Right atrium auricular region (tissue), 2 donors: ENCODE data around the gene PBRM1. TPM values are rescaled to one million over a fixed set of nuclear protein-coding genes. Genes with fewer than 3 reads are reported as not detected.

Source experiments
- DNase-seq: peaks from one replicate; pipeline ENCODE4 v3.0.0-alpha.2; 2019; ENCODE audit warnings: low spot score
- H3K27ac ChIP-seq, 2 donors: fragments of 200-600 bp; sonication (generic); 1 replicate in 1 of 2; 2 replicates in 1 of 2; pipeline ENCODE4 v1.5.1; 2016 to 2019
- H3K27me3 ChIP-seq, 2 donors: fragments of 200-600 bp; sonication (generic); one replicate each; pipeline versions ENCODE4 v1.5.1 to v1.6.0; 2017 to 2019
- H3K36me3 ChIP-seq: fragments of 200-600 bp; sonication (generic); one replicate; pipeline ENCODE4 v1.5.1; 2016
- H3K4me1 ChIP-seq, 2 donors: fragments of 200-600 bp; sonication (generic); one replicate each; pipeline versions ENCODE4 v1.5.1 to v1.6.0; 2017 to 2019
- H3K4me3 ChIP-seq, 2 donors: fragments of 200-600 bp; sonication (generic); 1 replicate in 1 of 2; 2 replicates in 1 of 2; pipeline ENCODE4 v1.5.1; 2017 to 2019; ENCODE audit warnings: mild to moderate bottlenecking in 1 of 2, moderate library complexity in 1 of 2
- H3K9me3 ChIP-seq, 2 donors: fragments of 200-600 bp; sonication (generic); one replicate each; pipeline ENCODE4 v1.5.1; 2019
- CTCF ChIP-seq, 2 donors: fragments of 200-600 bp; sonication (generic); IDR thresholded peaks; one replicate each; pipeline ENCODE4 v1.5.1; 2019; ENCODE audit warnings: antibody characterized with exemption in 2 of 2
- total RNA-seq, 2 donors: library from RNA; depleted of rRNA; stranded (reverse); fragments of >200 nt; gene quantifications; one replicate each; pipeline ENCODE4 v1.1.0, GENCODE V29; 2016

Gene PBRM1
- total RNA-seq, 2 donors from 2014 or later, result 39.8 to 40.6 TPM

GRCh38 chr3:52714335-52715302 lies 28.9 kb upstream of the PBRM1 start:
- TF ChIP-seq CTCF (IDR thresholded peaks at IDR 0.05), result no peak
- Histone ChIP-seq H3K4me1 (peaks cover 0 to 10% of the 10 kb centered on the region in 2 donors), H3K9me3 (no peaks in the 10 kb centered on the region), H3K36me3 (peaks cover 7% of the 10 kb centered on the region), H3K27me3 (no peaks in the 10 kb centered on the region), H3K4me3 (peak overlapping the region in 1 of 2 donors; percentile 6), H3K27ac (no peak overlapping the region)
- no peak for DNase-seq

GRCh38 chr3:52712291-52713212 lies 26.8 kb upstream of the PBRM1 start:
- H3K36me3 ChIP-seq, result peaks cover 21% of the 10 kb centered on the region
- peaks cover 0 to 18% of the 10 kb centered on the region in 2 donors for H3K4me1 ChIP-seq
- no peak for TF ChIP-seq CTCF (IDR thresholded peaks at IDR 0.05)
- no peak overlapping the region for H3K4me3 ChIP-seq
- no peaks in the 10 kb centered on the region for H3K27me3 ChIP-seq
- no peaks in the 10 kb centered on the region for H3K9me3 ChIP-seq
- no peak overlapping the region for H3K27ac ChIP-seq
- no peak for DNase-seq

- no peak for DNase-seq
- Histone ChIP-seq H3K9me3 (no peaks in the 10 kb centered on the region), H3K4me1 (peaks cover 0 to 30% of the 10 kb centered on the region in 2 donors), H3K36me3 (peaks cover 21% of the 10 kb centered on the region), H3K27me3 (no peaks in the 10 kb centered on the region), H3K27ac (no peak overlapping the region), H3K4me3 (no peak overlapping the region)
- no peak for TF ChIP-seq CTCF (IDR thresholded peaks at IDR 0.05)
Measured at GRCh38 chr3:52710512-52710911, 24.8 kb upstream of the PBRM1 start.

GRCh38 chr3:52707585-52707984 lies 21.9 kb upstream of the PBRM1 start:
- Histone ChIP-seq H3K27me3 (no peaks in the 10 kb centered on the region), H3K9me3 (no peaks in the 10 kb centered on the region), H3K36me3 (peaks cover 21% of the 10 kb centered on the region), H3K27ac (no peak overlapping the region), H3K4me3 (no peak overlapping the region), H3K4me1 (peaks cover 0 to 36% of the 10 kb centered on the region in 2 donors)
- no peak for TF ChIP-seq CTCF (IDR thresholded peaks at IDR 0.05)
- DNase-seq, result no peak

- H3K27ac ChIP-seq, result peak within 1 kb of the TSS; percentile 81 to 92
- H3K27me3 ChIP-seq, result no peaks in the 10 kb centered on the region
- H3K36me3 ChIP-seq, result peaks cover 21% of the 10 kb centered on the region
- H3K4me3 ChIP-seq, result peak within 1 kb of the TSS; percentile 76 to 94
- H3K9me3 ChIP-seq, result no peaks in the 10 kb centered on the region
- no peak for TF ChIP-seq CTCF (IDR thresholded peaks at IDR 0.05)
- peak; percentile 73 for DNase-seq
- H3K4me1 ChIP-seq, result peaks cover 0 to 36% of the 10 kb centered on the region in 2 donors
Measured at GRCh38 chr3:52705688-52706686, 20.3 kb upstream of the PBRM1 start, which contains the start of the genes GLT8D1 and SPCS1. Gene GLT8D1 (minus strand): TSS chr3:52705791. CDS start chr3:52700460, 5,331 bp downstream. Gene SPCS1 (plus strand): TSS chr3:52706106. CDS start chr3:52706247, 141 bp downstream.
